Activated CD4-positive, alpha-beta T cell treated with anti-CD3 and anti-CD28 coated beads for 1 hour (primary cell): ENCODE data around the gene GNRHR.
"Not testable (repeated sequence)": the region's sequence is repeated elsewhere in the genome, so short reads cannot be mapped to it uniquely, and the experiment has no call there.

ENCODE experiments used
- DNase-seq: peaks from one replicate; pipeline ENCODE4 v3.0.0-alpha.2; 2020

GNRHR gene

DNA sequence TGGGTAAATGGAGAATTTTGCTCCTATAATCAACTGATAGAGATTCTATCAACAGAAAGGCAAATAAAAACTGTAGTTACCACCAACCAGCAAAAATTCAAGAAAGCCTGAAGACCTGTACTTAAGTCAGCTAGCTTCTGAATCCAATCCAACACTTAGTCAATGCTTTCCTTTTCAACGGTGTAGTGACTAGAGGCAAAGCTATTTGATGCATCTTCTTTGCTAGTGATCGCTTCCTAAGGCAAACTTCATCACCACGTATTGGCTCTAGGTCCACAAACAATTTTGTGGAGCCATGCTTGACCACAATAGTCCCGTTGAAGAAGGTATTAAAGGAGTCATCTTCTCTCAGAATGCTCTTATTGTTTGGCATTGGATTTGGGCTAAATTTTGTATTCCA, 28.2 kb downstream of the GNRHR start:
- no peak for DNase-seq

DNA sequence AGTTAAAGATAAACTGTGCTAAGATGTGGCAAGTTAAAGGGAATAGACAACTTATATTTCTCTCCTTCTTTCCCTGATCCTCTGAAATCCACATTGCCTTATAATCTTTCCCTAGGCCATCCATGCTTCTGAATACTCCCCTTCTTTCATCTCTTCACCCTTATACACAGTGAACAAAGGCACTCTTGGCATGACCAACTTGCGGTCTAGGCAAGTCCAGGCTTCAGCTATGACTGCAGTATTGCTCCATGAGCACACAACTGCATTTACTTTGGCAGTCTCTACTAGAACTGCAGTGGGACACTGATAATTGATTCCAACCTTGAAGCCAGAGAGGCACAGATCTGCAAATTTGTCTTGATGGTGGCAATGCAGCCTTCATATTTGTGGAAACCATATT, 29.1 kb downstream of the GNRHR start:
- no peak for DNase-seq

DNA sequence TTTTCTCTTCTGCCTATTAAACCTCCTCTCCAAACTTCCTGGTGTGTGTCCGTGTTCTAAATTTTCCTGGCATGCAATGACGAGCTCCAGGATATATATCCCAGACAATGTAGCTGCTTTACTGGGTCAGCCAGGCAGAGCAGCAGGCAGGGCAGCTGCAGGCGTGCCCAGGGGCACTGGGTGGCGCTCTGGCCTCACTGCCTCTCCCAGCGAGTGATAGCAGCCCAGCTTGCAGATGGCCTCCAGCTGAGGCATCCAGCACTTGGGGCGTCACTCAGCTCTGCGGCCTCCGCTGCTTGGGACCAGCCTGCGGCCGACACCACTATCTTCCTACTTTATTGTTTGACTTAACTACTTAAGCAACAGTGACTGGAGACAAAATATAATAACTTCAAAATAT, 30.2 kb downstream of the GNRHR start:
- DNase-seq: no peak

DNA sequence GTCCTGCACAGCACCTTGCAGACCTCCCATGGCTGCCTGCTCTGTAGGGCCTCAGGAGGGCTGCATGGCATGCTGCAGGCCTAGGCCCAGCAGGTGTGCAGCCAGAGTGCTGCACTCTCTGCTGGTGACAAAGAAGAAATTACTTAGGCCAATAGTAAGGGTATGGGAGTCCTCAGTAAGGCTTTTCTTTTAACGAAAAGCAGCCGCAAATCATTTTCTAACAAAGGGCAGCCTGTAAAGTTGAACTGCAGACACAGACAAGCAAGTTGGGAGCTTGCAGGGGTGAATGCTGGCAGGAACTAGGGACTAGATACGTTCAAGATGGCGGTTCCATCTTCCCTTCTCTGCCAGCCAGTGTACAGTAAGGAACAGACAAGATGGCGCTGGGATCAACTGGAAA, 30.8 kb downstream of the GNRHR start:
- DNase-seq: no peak

DNA sequence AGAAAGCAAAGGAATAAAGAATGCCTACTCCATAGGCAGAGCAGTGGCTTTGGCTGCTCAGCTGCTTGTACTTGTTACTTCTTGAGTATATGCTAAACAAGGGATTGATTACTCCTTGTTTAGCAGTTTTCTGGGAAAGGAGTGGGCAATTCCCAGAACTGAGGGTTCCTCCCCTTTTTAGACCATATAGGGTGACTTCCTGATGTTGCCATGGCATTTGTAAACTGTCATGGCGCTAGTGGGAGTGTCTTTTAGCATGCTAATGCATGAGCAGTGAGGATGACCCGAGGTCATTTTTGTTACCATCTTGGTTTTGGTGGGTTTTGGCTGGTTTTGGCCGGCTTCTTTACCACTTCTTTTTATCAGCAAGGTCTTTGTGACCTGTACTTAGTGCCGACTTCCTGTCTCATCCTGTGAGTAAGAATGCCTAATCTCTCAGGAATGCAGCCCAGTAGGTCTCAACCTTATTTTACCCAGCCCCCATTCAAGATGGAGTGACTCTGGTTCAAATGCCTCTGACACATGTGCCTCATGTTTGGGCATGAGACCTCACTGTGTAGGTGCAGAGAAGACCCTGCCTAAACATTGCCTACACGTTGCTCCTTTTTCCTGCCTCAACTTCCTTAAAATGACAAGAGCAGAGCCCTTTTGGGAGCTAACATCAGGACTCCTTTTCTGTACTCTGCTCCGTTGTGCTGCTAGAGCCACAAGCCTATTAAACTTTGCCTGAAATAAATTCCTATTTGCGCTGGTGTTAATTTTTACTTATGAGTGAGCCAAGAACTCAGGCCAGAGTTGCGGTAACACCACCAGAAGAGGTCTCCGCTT, 32.2 kb downstream of the GNRHR start:
- no peak for DNase-seq

DNA sequence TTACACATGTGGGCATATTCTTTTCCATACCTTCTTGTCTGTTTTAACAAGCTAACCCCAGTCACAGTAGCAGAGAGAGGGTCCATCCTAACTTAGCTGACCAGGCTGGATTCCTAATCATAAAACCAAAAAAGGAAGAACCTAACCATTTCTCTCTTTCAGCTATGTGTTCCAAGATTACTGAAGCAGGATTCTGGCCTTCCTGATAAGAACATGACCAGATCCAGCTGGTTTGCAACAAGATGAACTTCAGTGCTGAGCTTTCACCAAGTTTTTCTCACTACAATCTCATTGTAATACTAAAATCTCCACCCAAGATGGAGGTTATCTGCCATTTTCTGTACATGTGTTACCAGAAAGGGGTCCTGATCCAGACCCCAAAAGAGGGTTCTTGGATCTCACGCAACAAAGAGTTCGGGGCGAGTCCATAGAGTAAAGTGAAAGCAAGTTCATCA, 32.8 kb downstream of the GNRHR start:
- no peak for DNase-seq

DNA sequence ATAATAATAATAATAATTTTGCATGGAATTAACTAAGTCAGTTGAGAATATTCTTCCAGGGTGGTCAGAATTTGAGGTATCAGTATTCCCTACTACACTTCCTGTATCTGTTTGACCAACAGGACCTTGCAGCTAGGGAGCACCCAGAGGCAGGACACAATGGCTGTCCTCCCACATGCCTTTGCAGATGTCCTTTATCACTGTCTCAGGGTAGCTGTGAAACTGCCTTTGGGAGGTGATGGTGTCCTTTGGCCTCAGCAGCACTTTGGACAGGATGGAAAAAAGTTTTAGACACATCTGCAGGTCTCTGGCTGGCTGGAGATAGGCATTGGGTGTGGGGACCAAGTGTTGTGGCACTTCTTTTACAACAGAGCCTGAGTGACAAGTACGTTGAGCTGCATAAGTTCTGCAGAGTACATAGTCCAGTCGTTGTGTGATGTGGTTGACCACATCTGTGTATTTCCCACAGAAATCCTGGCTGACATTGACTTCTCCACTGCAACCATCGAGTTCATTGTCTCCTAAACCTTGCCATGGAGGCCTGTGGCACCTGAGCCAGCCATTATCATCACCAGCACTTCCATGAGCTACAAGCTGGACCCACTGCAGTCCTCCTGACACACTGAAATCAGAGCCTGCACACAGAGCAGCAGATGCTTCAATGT, 34.1 kb downstream of the GNRHR start:
- DNase-seq: no peak

DNA sequence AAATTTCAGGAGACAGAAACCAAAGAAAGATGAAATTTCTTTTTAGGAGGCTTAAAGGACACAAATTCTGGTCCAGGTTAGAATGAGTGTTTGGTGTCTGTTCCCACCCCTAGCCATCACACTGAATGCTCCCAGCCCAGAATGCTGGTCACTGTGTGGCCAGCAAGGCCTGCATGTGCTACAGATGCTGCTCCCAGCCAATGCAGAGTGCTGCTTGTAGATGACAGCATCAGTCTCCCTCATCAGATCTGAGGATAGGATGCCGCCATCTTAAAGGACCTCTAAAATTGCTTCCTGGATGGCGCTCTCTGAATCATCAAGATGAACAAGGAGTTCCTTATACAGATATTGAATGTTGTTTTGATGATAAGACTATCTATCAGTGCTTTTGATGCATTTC, 35.3 kb downstream of the GNRHR start:
- DNase-seq: no peak

DNA sequence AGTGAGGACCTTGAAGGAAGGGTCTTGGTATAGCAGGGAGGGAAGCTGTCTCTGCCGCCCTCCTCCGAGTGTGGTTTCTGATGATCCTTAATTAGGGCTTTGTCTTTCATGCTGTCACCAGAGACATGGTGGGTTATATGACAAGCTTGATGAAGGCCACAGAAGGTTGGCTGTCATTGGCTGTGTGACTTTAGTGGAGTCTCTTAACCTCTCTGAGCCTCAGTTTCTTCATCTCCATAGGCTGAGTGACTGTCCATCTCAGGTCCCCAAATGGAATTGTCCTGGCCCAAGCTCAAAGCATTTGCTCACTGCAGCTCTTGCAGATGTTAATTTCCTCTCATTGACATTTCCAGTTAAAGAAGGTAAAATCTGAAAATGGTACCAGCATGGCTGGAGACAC, 36.6 kb downstream of the GNRHR start:
- DNase-seq: no peak

DNA sequence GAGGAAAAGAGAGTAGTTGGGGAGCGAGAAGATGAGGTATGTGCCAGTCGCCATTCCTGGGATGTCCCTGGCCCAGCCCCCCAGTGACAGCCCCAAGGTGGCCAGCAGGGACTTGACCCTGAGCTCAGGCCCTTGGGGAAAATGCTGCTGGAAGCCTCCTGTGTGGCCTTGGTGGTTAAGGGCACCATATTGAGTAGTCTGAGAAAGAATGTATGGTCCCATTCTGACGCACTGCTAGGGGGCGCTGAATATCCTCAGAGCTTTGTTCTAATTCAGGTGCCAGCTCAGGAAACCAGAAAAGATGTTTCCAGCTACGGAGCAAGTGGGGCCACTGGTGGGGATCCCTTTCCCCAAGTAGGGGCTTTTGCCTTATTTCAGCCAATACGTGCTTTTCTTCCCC, 39.2 kb downstream of the GNRHR start:
- DNase-seq: no peak

DNA sequence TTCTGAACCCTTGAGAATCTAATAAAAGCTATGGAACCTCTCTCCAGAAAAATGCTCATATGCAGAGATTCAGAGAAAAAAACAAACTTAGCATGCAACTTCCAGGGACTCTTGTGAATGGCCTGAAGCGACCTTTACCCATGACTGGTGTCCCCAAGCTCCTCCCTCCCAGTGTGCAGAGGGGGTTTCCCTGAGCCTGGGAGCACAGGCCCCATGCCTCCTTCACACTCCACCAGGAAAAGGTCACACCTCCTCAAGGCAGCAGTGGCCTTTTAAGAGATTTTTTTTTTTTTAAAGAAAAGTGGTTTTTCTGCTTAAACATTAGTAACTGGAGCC, 40.0 kb downstream of the GNRHR start:
- no peak for DNase-seq

DNA sequence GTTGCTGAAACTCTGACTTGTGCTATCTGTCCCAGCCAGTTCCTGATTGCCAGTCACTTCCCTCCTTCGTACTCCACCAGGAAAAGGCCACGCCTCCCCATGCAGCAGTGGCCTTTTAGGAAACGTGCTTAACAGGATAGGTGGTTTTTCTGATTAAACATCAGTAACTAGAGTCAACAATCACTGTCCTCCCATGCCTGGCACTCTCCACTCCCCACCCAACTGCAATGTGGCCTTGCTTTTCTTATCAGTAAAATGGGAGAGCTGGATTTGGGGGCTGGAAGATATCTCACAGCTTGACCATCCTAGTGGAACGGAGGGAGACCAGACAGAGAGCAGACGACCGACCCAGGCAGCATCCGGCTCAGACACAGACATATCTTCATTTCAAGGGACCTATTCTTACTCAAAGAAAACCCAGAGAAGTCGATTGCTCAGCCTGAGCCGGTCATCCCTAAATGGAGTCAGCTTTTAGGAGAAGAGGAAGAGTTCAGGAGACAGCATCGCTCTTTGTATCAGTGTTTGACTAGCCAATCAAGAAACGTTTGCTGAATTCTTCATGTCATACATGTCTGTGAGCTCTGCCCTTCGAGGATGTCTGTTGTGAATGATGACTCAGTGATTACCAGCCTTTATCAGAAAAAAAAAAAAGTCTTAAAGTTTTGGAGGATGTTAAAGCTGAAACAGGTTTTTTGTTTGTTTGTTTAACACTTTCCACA, 40.5 kb downstream of the GNRHR start:
- no peak for DNase-seq

DNA sequence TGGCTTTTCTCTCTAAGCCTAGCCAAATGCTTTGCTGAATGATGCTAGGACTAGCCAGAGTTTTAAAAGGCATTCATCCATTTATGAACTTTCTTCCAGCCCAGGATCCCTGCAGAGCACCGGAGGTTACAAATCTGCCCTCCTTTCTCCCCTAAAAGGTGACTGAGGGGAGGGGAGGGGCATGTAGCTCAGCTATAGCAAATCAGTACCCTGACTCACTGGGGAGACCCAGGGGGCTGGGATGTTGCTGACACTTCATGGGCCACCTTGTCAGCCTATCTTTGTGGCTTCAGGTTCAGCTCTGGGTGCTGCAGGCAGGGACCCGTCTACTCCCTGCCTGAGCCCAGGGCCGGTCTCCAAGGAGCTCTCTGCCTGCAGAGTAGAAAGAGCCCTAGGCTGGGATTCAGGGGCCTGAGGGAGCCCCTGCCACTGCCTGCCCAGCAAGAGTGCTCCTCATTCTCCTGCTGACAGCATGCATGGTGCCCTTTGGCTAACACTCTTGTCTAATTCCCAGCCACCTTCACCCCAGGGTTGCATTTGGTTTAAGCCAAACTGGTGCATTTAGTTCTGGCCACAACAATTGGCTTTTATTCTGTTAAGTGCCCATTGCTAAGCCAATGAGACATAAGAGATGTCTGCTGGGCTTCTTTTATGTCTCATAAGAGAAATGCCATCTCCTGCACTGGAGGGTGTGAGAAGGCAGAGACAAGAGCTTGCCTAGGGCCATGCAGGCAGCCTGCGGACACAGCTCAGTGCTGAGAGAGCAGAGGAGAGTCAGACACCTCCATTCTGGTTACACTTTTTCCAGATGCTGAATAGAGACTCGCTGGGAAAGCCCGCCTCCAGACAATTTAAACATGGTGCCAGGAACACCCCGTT, 41.3 kb downstream of the GNRHR start:
- no peak for DNase-seq

DNA sequence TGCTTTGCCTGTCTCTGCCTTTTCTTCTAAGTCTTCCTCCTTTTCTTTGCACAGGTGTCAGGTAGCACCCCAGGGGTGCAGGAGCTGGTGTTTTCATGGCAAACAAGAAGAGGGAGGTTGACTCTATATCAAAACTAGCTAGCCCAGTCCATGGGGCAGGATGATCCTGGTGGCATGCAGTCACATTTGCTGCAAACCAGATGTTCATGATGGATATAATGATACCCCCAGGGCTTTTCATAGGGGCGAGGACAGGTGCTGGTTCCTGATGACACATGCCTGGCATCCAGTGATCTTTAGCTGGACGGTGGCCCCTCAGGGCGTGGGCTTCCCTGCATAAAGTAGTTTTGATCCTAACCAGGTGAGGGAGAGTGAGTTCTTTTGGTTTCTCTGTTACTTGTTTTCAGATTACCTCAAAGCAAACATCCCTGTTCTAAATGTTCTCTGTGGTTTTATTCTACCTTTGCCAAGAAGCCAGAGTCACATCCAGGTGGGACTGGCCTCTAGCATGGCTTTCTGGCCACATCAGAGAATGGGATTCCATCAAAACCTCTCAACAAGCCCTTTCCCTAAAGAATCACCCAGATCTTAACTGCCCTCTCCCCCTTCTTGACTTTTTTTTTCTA, 42.1 kb downstream of the GNRHR start:
- DNase-seq: no peak

DNA sequence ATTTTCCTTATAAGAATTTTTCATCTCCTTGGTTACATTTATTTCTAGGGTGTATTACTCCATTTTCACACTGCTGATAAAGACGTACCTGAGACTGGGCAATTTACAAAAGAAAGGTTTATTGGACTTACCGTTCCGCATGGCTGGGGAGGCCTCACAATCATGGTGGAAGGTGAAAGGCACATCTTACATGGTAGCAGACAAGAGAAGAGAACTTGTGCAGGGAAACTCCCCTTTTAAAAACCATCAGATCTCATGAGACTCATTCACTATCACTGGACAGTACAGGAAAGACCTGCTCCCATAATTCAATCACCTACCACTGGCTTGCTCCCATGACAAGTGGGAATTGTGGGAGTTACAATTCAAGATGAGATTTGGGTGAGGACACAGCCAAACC, 47.5 kb downstream of the GNRHR start:
- not testable (repeated sequence) for DNase-seq

DNA sequence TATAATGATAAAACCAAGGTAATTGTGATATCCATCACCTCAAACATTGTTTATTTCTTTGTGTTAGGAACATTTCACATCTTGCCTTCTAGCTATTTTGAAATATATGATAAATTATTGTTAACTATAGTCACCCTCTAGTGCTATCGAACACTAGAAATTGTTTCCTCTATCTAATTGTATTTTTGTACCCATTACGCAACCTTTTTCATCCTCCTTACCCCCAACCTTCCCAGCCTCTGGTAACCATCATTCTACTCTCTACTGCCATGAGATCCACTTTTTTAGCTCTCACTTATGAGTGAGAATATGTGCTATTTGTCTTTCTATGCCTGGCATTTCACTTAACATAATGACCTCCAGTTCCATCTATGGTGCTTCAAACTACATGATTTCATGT, 49.3 kb downstream of the GNRHR start:
- DNase-seq: no peak

DNA sequence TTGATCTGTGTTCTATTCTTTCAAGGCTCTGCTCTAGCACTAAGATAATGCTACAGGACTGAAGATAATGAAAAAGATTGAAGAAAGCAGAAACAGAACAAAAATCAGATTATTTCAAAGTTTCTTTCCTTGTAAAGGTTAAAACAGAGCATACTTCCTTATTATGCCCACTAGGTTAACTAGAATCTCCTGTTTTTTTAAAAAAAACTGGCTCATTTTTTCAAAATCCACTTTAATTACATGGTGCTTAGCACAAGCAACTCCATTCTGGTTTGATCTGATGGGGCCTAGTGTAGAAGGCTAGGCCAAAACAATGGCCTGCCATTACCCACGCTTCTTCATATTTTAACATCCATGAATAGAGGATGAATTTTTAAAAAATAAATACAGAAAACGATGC, 52.0 kb downstream of the GNRHR start:
- DNase-seq: no peak

DNA sequence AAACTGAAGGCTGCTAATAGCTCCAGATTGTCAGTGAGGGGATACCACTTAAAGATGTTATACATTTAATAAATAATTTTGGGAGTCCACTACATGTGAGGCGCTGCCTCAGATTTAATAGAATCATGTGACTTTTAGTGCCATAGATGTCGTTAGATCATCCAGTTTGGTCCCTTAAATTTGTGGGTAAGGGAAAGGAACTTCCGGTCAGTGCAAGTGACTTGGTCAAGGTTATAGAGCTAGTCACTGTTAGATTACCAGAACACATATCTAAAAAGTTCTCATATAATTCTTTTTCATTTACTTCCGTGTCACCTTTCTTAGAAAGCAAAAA, 52.7 kb downstream of the GNRHR start:
- no peak for DNase-seq

DNA sequence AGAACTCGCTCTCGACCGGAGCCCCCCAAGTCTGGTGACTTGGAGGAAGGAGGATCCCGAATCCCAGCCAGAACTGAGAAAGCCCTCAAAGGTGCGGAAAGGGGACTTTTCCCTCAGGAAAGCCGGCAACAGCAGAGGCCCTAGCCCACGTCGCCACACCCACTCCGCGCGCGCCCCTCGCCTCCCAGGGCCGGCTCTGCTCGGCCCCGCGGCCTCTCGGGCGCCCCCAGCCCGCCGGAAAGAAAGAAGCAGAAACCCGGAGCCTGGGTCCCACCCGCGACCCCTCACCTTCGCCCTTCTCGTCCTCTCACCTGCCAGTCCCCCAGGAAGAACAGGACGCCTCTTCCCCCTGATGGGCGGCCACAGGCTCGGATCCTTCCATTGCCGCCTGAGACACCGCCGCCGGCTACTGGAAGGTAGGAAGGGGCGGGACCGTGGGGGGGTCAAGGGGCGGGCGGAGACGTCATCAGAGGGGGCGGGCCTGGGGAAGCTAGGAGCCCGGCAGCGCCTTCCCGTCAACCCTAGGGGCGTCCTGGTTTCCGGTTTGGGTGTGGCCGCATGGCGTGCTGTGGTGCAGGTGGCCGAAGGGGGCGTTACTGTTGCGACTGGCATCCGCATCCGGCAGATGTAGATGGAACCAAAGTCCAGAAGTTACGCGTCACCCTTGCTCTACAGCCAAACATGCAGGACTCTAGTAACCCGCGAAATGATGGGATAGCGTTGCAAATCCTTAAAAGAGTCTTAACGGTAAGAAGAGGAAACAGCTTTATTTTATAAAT, 53.3 kb downstream of the GNRHR start, which contains the start of gene UBA6:
Gene UBA6, minus strand, starts transcription at position 418 of the 779 bp plus-strand sequence. Its CDS starts 36 bp downstream, at position 382.
- DNase-seq: peak; percentile 89

DNA sequence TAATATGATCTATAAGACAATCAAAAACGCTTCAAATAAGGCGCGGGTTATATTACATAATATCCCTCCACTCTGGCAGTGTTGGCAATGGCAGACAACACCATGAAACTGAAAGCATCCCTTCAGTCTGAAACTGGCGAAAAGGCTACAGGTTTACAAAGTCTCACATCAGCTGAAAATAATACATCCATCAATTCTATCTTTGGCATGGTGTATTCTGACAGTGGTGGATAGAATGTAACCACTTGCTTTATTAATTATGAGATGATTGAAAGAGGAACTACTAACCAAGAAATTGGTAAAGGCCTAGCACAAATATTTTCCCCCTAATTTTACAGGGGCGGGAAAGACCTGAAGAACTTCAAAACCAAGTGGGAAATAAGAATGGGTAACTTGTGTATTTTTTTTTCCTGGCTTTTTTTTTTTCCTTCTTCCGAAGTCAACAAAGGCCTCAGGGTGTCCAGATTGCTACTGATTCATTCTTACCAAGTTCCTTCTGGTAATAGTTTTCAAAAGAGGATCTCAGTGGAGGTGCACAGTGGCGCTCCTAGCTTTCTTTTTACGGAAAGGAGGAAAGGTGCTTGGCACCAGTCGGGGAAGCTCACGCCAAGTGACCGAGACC, 54.0 kb downstream of the GNRHR start:
- DNase-seq: no peak

DNA sequence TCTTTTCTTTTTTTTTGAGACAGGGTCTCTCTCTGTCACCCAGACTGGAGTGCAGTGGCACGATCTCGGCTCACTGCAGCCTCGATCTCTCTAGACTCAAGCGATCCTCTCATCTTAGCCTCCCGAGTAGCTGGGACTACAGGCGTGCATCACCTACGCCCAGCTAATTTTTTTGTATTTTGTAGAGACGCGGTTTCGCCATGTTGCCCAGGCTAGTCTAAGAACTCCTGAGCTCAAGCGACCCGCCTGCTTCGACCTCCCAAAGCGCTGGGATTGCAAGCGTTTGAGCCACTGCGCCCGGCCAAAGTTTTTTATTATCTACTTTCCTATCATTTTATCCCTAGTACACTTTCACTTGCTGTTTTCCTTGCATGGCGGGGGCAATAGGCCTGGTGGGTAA, 54.6 kb downstream of the GNRHR start:
- no peak for DNase-seq
